Keratinocyte (primary cell): ENCODE measurements around the gene KRTAP9-1. TPM values are rescaled to one million over a fixed set of nuclear protein-coding genes. Genes with fewer than 3 reads are reported as not detected.
"Not testable (repeated sequence)": the region's sequence is repeated elsewhere in the genome, so short reads cannot be mapped to it uniquely, and the experiment has no call there.

Source experiments
- DNase-seq: peaks from one replicate; pipeline ENCODE4 v3.0.0-alpha.2; 2011; ENCODE audit warnings: low read depth, missing footprints, low spot score
- FAIRE-seq: peaks from 2 replicates; lab custom pipeline; 2011; peaks lifted over from hg19 to GRCh38; lab: Jason Lieb, UNC
- H2AFZ ChIP-seq: 2 replicates; pipeline ENCODE4 v1.6.0; 2012; ENCODE audit warnings: low read length, control low read depth, inconsistent platforms; ENCODE audit not compliant: control insufficient read depth
- H3K27ac ChIP-seq: 2 replicates; pipeline ENCODE4 v1.5.1; 2011; ENCODE audit warnings: low read length; ENCODE audit not compliant: control insufficient read depth, insufficient read depth
- H3K27me3 ChIP-seq: 3 replicates; pipeline ENCODE4 v1.6.0; 2011; ENCODE audit warnings: low read length; ENCODE audit not compliant: control insufficient read depth, insufficient read depth; ENCODE audit errors: extremely low read depth
- H3K36me3 ChIP-seq, 2 experiments: 2 replicates in 1 of 2; 3 replicates in 1 of 2; pipeline ENCODE4 v1.5.1; 2011; ENCODE audit warnings: low read length in 2 of 2, mild to moderate bottlenecking in 1 of 2; ENCODE audit not compliant: control insufficient read depth in 2 of 2, insufficient read depth in 2 of 2; ENCODE audit errors: extremely low read depth in 1 of 2
- H3K4me1 ChIP-seq: 3 replicates; pipeline ENCODE4 v1.5.1; 2011; ENCODE audit warnings: low read length; ENCODE audit not compliant: control insufficient read depth, insufficient read depth; ENCODE audit errors: extremely low read depth
- H3K4me2 ChIP-seq: 3 replicates; pipeline ENCODE4 v1.6.0; 2011; ENCODE audit warnings: low read depth, low read length; ENCODE audit not compliant: control insufficient read depth, insufficient read depth; ENCODE audit errors: extremely low read depth
- H3K4me3 ChIP-seq, 3 experiments: fragments of 200-600 bp in 1 of 3; sonication (generic) in 1 of 3; 2 replicates in 2 of 3; 3 replicates in 1 of 3; pipeline ENCODE4 v1.5.1; 2011 to 2016; ENCODE audit warnings: low read length in 3 of 3, mild to moderate bottlenecking in 3 of 3, control low read depth in 2 of 3, inconsistent platforms in 1 of 3, low read depth in 1 of 3, mixed read lengths in 1 of 3, mixed run types in 1 of 3, moderate library complexity in 1 of 3; ENCODE audit not compliant: control insufficient read depth in 2 of 3, insufficient read depth in 2 of 3; ENCODE audit errors: extremely low read depth in 1 of 3
- H3K79me2 ChIP-seq: 2 replicates; pipeline ENCODE4 v1.6.0; 2012; ENCODE audit warnings: low read length; ENCODE audit not compliant: control insufficient read depth, insufficient read depth
- H3K9ac ChIP-seq: 3 replicates; pipeline ENCODE4 v1.6.0; 2011; ENCODE audit warnings: low read length; ENCODE audit not compliant: control insufficient read depth, insufficient read depth; ENCODE audit errors: extremely low read depth
- H3K9me1 ChIP-seq: 3 replicates; pipeline ENCODE4 v1.6.0; 2011; ENCODE audit warnings: low read length; ENCODE audit not compliant: control insufficient read depth, insufficient read depth; ENCODE audit errors: extremely low read depth
- H3K9me3 ChIP-seq: 2 replicates; pipeline ENCODE4 v1.5.1; 2012; ENCODE audit warnings: low read depth, low read length; ENCODE audit not compliant: control insufficient read depth
- H4K20me1 ChIP-seq: 3 replicates; pipeline ENCODE4 v1.6.0; 2011; ENCODE audit warnings: low read length; ENCODE audit not compliant: control insufficient read depth, insufficient read depth; ENCODE audit errors: extremely low read depth
- EZH2 ChIP-seq: IDR thresholded peaks from one replicate; pipeline ENCODE4 v1.6.1; 2012; ENCODE audit warnings: inconsistent platforms, mild to moderate bottlenecking, low read length, moderate library complexity
- dilution Hi-C: fragments of 300-500 bp; cut with MboI; formaldehyde crosslinking; loops from one replicate; pipeline ENCODE4 v1.7.0; 2020; ENCODE audit warnings: low sequenced_read_pairs; ENCODE audit not compliant: extremely low pct_ligation_motif_present
- polyA plus RNA-seq, 5 experiments: library from polyadenylated mRNA; depleted of rRNA in 3 of 5; stranded (reverse) in 3 of 5; stranded (forward) in 1 of 5; unstranded in 1 of 5; fragments of >200 nt; gene quantifications; 1 replicate in 1 of 5; 2 replicates in 3 of 5; 3 replicates in 1 of 5; pipeline versions ENCODE4 v1.2.1 to v1.2.3, GENCODE V29; 2011 to 2012; ENCODE audit warnings: missing spikeins in 2 of 5, low read depth in 1 of 5, low replicate concordance in 1 of 5
- TF ChIP-seq, protein P1 (sequence below), 3 experiments: IDR thresholded peaks in 1 of 3; conservative IDR thresholded peaks in 1 of 3; optimal IDR thresholded peaks in 1 of 3; 2 replicates in 2 of 3; 3 replicates in 1 of 3; pipeline versions ENCODE3 to v1.5.1; 2011; ENCODE audit warnings: low read length in 3 of 3, mild to moderate bottlenecking in 3 of 3, moderate library complexity in 2 of 3, control low read depth in 1 of 3, inconsistent platforms in 1 of 3; ENCODE audit not compliant: insufficient read depth in 2 of 3; ENCODE audit errors: extremely low read depth in 1 of 3

Gene KRTAP9-1
- polyA plus RNA-seq, 1 donor (not counting 4 experiments of a cell fraction or from before 2014, with no cell fraction given), result not detected

DNA sequence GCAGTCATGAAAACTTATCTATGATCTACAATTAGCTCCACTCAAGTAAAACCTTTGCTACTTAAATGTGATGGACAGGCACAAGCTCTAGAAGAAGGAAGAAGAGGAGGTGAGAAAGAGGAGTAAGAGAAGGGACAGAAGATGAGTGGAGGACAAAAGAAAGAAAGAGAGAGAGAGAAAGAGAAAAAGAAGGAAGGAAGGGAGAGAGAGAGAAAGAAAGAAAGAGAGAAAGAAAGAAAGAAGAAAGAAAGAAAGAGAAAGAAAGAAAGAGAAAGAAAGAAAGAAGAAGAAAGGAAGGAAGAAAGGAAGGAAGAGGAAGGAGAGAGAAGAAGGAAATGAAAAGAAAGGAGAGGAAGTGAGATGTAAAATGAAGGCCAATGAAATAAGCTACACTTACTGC is 40.4 kb downstream of the KRTAP9-1 start:
- no peak overlapping the region for H3K9ac ChIP-seq
- no peaks in the 10 kb centered on the region for H3K36me3 ChIP-seq
- H3K4me2 ChIP-seq, result no peak overlapping the region
- H3K9me3 ChIP-seq, result no peaks in the 10 kb centered on the region
- no peaks in the 10 kb centered on the region for H3K9me1 ChIP-seq
- H3K4me3 ChIP-seq, result no peak overlapping the region
- H3K27ac ChIP-seq, result no peak overlapping the region
- H3K27me3 ChIP-seq, result no peaks in the 10 kb centered on the region
- no peak for TF ChIP-seq EZH2
- TF ChIP-seq, protein P1, sequence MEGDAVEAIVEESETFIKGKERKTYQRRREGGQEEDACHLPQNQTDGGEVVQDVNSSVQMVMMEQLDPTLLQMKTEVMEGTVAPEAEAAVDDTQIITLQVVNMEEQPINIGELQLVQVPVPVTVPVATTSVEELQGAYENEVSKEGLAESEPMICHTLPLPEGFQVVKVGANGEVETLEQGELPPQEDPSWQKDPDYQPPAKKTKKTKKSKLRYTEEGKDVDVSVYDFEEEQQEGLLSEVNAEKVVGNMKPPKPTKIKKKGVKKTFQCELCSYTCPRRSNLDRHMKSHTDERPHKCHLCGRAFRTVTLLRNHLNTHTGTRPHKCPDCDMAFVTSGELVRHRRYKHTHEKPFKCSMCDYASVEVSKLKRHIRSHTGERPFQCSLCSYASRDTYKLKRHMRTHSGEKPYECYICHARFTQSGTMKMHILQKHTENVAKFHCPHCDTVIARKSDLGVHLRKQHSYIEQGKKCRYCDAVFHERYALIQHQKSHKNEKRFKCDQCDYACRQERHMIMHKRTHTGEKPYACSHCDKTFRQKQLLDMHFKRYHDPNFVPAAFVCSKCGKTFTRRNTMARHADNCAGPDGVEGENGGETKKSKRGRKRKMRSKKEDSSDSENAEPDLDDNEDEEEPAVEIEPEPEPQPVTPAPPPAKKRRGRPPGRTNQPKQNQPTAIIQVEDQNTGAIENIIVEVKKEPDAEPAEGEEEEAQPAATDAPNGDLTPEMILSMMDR (optimal IDR thresholded peaks at IDR 0.05 in 1 of 3, IDR thresholded peaks at IDR 0.05 in 1 of 3, conservative IDR thresholded peaks at IDR 0.05 in 1 of 3; ENCODE audit: extremely low read depth in 1 of 3, insufficient read depth in 2 of 3, low read length in 3 of 3), result no peak
- no peaks in the 10 kb centered on the region for H3K79me2 ChIP-seq
- no peaks in the 10 kb centered on the region for H3K4me1 ChIP-seq
- FAIRE-seq, result no peak
- no peak for DNase-seq
- no peak overlapping the region for H2AFZ ChIP-seq
- H4K20me1 ChIP-seq, result no peaks in the 10 kb centered on the region
- dilution Hi-C loops, result no loop called here

- H3K9ac ChIP-seq, result no peak overlapping the region
- no peak overlapping the region for H3K27ac ChIP-seq
- no peaks in the 10 kb centered on the region for H3K79me2 ChIP-seq
- no peak for DNase-seq
- no peak overlapping the region for H3K4me3 ChIP-seq
- no peaks in the 10 kb centered on the region for H3K4me1 ChIP-seq
- H4K20me1 ChIP-seq, result no peaks in the 10 kb centered on the region
- no peak overlapping the region for H2AFZ ChIP-seq
- no peak overlapping the region for H3K4me2 ChIP-seq
- dilution Hi-C loops, result no loop called here
- no peaks in the 10 kb centered on the region for H3K9me3 ChIP-seq
- H3K9me1 ChIP-seq, result no peaks in the 10 kb centered on the region
- no peaks in the 10 kb centered on the region for H3K36me3 ChIP-seq
- no peaks in the 10 kb centered on the region for H3K27me3 ChIP-seq
- FAIRE-seq, result no peak
- TF ChIP-seq EZH2, result no peak
- TF ChIP-seq, protein P1 (optimal IDR thresholded peaks at IDR 0.05 in 1 of 3, IDR thresholded peaks at IDR 0.05 in 1 of 3, conservative IDR thresholded peaks at IDR 0.05 in 1 of 3; ENCODE audit: extremely low read depth in 1 of 3, insufficient read depth in 2 of 3, low read length in 3 of 3), result no peak
These were observed 42.0 kb downstream of the KRTAP9-1 start for GRCh38 chr17:41231731-41232130.

- H3K4me2 ChIP-seq, DNase-seq, H3K9me1 ChIP-seq, H3K79me2 ChIP-seq, H3K4me1 ChIP-seq, H3K4me3 ChIP-seq, H3K9ac ChIP-seq, H3K36me3 ChIP-seq, H3K27ac ChIP-seq, FAIRE-seq, dilution Hi-C loops, H3K27me3 ChIP-seq, H3K9me3 ChIP-seq, H2AFZ ChIP-seq, H4K20me1 ChIP-seq: not testable (repeated sequence)
These were observed 42.9 kb downstream of the KRTAP9-1 start, which contains the start of gene KRTAP9-3 for GRCh38 chr17:41232399-41233105. KRTAP9-3 (plus strand) TSS chr17:41232449; CDS start chr17:41232502, 53 bp downstream.

- H4K20me1 ChIP-seq, H3K9ac ChIP-seq, H3K4me1 ChIP-seq, H3K27ac ChIP-seq, H3K9me3 ChIP-seq, dilution Hi-C loops, H3K36me3 ChIP-seq, H3K4me3 ChIP-seq, H3K27me3 ChIP-seq, H2AFZ ChIP-seq, H3K79me2 ChIP-seq, H3K4me2 ChIP-seq, FAIRE-seq, DNase-seq, H3K9me1 ChIP-seq: not testable (repeated sequence)
These were observed 47.4 kb downstream of the KRTAP9-1 start for GRCh38 chr17:41237116-41237515.
